T-helper 22 cell (primary cell): ENCODE measurements around the gene BACH2.

Source experiments
- DNase-seq: peaks from one replicate; pipeline ENCODE4 v3.0.0-alpha.2; 2020; ENCODE audit warnings: low read depth

Gene BACH2

GRCh38 chr6:90095788-90096187, 200.9 kb downstream of the BACH2 start:
- DNase-seq, result no peak

GRCh38 chr6:90095145-90095544, 201.5 kb downstream of the BACH2 start:
- DNase-seq, result no peak

GRCh38 chr6:90093558-90094073, 203.0 kb downstream of the BACH2 start:
- no peak for DNase-seq

GRCh38 chr6:90090866-90091265, 205.8 kb downstream of the BACH2 start:
- DNase-seq, result no peak

- DNase-seq, result no peak
Measured at GRCh38 chr6:90088009-90088408, 208.6 kb downstream of the BACH2 start.

GRCh38 chr6:90087106-90087833, 209.4 kb downstream of the BACH2 start:
- no peak for DNase-seq

GRCh38 chr6:90086517-90086916, 210.1 kb downstream of the BACH2 start:
- no peak for DNase-seq

GRCh38 chr6:90083891-90084290, 212.8 kb downstream of the BACH2 start:
- no peak for DNase-seq

- no peak for DNase-seq
Measured at GRCh38 chr6:90082847-90083246, 213.8 kb downstream of the BACH2 start.

GRCh38 chr6:90080876-90081481, 215.7 kb downstream of the BACH2 start:
- DNase-seq, result peak; percentile 50

- no peak for DNase-seq
Measured at GRCh38 chr6:90079560-90080490, 216.8 kb downstream of the BACH2 start.

- no peak for DNase-seq
Measured at GRCh38 chr6:90078513-90079289, 217.9 kb downstream of the BACH2 start.

- DNase-seq, result no peak
Measured at GRCh38 chr6:90076511-90077415, 219.9 kb downstream of the BACH2 start.

- no peak for DNase-seq
Measured at GRCh38 chr6:90074161-90074850, 222.3 kb downstream of the BACH2 start.

- DNase-seq, result no peak
Measured at GRCh38 chr6:90072935-90073464, 223.6 kb downstream of the BACH2 start.

- DNase-seq, result no peak
Measured at GRCh38 chr6:90072501-90072900, 224.1 kb downstream of the BACH2 start.

- DNase-seq, result no peak
Measured at GRCh38 chr6:90068703-90069523, 227.7 kb downstream of the BACH2 start.

- DNase-seq, result no peak
Measured at GRCh38 chr6:90068264-90068663, 228.4 kb downstream of the BACH2 start.

- DNase-seq, result no peak
Measured at GRCh38 chr6:90066697-90067096, 229.9 kb downstream of the BACH2 start.
